Fibroblast of skin of left quadriceps (primary cell): ENCODE data around the gene TMED10.
"Not testable (repeated sequence)": the region's sequence is repeated elsewhere in the genome, so short reads cannot be mapped to it uniquely, and the experiment has no call there.

Experiments used
- DNase-seq, 2 experiments: peaks; one replicate each; pipeline ENCODE4 v3.0.0-alpha.2; 2013; ENCODE audit warnings: low read depth in 2 of 2

Gene TMED10

DNA sequence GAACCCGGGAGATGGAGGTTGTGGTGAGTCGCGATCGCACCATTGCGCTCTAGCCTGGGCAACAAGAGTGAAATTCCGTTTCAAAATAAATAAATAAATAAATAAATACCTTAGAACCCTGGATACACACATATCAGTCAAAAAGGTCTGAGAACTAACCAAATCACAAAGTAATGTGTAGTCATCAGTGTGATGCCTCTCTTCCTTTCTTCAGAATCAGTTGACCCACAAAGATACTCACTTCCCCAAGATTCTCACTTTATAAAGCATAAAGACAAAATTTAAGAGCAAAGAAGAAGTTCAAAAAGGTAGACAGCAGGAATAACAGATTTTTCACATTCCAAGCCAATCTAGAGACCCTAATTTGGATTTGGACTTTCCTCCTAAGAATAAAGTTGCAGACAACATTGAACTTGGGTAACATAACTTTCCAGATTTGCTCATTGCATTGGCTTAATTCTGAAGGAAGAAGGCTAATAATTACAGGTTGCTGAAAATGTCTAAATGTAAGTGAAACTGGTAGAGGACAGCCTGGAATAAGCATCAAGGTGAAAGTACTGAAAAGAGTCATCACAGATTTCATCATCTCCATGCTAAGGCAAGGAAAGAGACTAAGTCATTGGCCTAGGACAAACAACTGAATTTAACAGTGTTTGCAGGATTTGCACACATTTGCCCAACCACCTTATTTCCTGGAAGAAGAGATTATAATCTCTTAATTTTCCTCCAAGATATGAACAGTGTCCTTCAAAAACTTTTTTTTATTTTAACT is 17.4 kb downstream of the TMED10 start:
- no peak for DNase-seq

DNA sequence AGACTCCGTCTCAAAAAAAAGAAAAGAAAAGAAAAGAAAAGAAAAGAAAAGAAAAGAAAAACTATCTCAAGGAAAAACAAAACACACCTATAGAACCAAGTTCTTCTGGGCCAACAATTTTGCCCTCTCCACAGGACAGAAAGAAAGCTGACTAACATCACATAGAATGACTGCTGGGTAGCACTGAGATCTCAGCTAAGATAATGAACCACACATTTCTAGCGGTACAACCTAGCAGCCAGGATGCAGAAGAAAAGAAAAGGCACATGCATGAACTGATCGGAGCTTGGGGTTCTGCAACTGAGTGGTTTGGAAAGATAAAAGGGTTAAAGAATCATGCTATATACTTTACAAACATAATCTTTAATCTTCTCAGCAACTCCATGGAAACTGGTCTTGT is 19.5 kb downstream of the TMED10 start:
- no peak for DNase-seq

- no peak for DNase-seq
Observed at GRCh38 chr14:75156111-75156510, 20.3 kb downstream of the TMED10 start.

DNA sequence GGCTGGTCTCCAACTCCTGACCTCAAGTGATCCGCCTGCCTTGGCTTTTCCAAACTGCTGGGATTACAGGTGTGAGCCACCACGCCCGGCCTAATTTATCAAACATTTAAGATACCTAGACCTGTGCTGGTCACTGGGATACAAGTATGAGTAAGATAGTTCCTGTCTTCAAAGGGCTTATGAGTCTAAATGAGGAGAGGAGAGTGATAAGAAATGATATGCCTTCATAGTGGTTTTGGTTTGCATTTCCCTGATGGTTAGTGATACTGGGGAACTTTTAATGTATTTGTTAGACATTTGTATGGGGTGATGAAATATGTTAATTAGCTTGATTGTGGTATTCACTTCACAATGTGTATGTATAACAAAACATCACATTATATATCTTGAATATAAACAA is 21.2 kb downstream of the TMED10 start:
- DNase-seq = no peak

- DNase-seq = no peak
Observed at GRCh38 chr14:75153295-75153694, 23.1 kb downstream of the TMED10 start.

DNA sequence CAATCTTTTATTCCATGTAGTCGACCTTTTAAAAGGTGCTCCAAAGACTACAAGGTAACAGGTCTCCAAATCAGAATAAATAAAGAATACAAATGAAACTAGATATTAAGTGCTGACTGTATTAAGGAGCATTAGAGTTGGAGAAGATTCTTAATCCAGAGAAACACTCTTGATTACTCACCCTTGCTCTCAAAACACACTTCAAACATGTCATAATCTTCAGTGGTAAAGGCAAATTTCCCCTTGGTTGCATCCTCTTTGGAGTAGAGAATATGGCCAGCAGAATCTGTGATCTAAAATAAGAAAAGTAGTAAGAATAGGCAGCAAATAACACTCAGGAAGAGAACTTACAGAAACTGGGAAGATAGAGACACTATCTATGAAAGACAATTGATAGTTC is 24.6 kb downstream of the TMED10 start:
- DNase-seq = no peak

- not testable (repeated sequence) for DNase-seq
Observed at GRCh38 chr14:75150637-75151036, 25.8 kb downstream of the TMED10 start.

DNA sequence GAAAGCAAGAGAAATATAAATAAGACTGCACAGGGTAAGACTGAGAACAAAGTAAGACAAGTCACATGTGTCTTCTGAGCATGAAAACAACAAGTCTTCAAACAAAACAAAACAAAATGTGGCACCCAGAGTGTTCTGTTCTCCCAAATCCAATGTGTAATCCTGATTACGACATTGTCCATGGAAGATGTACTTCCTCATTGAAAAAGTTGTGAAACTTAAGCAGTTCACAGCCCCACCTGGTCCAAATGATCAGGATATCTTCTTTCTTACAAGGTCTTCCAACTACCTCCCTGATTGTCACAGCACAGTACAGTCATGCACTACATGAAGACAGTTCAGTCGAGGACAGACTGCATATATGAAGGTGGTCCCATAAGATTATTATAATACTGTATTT is 26.3 kb downstream of the TMED10 start:
- no peak for DNase-seq

- DNase-seq = peak in 1 of 2 experiments; percentile 29
Observed at GRCh38 chr14:75147423-75148071, 28.9 kb downstream of the TMED10 start.

DNA sequence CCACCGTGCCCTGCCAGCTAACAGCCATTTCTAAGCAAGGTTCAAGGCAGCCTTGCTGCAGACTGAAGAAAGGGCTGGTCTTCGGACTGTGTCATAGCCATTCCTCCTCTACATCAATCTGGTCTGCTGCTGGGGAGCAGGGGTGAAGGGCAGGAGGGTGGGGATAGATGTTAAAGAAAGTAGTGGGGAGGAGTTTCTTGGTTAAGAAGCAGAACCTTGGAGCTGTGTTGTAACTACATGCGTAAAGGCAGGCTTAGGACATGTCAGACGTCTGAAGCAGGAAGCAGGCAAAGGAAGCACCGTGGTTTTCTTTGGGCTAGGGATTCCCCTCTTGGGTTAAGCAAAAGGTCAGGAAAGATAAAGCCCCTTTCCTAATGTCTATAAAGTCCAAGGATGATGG is 31.5 kb downstream of the TMED10 start:
- no peak for DNase-seq

DNA sequence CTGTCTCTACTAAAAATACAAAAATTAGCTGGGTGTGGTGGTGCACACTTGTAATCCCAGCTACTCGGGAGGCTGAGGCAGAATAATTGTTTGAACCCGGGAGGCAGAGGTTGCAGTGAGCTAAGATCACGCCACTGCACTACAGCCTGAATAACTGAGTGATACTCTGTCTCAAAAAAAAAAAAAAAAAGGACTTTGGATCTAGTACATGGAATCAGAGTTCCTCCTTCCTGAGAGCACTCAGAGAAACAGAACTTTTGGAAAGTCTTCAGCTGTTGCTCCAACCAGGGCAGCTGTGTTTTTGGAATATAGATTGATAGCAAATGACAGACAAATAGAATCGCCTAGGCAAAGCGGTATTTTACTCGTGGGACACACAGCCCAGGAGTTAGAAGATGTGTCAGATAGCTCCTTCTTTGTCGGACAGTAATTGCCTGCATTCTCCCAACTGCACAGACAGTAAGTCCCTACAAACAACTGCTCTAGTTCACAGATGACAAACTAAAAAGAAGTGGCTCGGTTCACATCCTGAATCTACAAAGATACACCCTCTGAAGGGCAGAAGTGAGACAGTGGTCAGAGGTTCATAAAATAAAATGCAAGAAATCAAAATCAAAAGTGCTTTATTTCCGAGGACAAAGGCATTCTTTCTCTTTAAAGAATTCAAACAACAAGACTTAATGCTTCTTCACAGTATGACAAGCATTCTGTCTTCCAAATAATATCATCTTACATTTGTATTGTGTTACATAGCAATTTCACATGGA is 32.5 kb downstream of the TMED10 start:
- no peak for DNase-seq

DNA sequence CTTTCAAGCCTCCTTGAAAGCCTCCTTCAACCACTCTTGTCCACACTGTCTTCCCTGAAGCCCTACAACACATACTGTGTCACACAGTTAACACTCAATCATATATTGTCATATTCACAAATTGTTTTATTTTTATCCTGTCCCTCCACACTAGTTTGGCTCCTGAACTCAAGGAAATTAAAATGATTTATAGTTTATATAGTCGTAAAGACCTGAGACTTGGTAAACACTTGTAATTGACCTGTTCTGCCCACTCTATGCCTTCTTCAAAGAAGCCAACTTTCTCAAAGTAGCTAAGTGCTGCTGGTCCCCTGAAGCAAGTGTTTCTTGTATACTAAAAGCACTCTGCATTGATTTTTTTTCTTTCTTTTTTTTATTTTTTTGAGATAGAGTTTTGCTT is 33.9 kb downstream of the TMED10 start:
- no peak for DNase-seq

GRCh38 chr14:75141967-75142366 is 34.4 kb downstream of the TMED10 start:
- peak; percentile 17 to 20 for DNase-seq

- DNase-seq = no peak
Observed at GRCh38 chr14:75141062-75141461, 35.4 kb downstream of the TMED10 start.

DNA sequence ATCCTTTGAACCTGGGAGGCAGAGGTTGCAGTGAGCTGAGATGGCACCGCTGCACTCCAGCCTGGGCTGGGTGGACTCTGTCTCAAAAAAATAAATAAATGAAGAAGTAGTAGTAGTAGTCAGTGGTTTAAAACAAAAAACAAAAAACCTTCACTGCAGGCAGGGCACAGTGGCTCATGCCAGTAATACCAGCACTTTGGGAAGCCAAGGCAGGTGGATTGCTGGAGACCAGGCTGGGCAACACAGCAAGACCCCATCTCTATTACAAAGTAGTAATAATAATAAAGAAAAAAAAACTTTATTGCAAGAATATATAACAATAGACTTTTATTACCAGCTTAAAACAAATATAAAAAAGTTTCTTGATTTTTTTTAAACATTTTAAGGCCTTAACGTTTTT is 35.8 kb downstream of the TMED10 start:
- no peak for DNase-seq

DNA sequence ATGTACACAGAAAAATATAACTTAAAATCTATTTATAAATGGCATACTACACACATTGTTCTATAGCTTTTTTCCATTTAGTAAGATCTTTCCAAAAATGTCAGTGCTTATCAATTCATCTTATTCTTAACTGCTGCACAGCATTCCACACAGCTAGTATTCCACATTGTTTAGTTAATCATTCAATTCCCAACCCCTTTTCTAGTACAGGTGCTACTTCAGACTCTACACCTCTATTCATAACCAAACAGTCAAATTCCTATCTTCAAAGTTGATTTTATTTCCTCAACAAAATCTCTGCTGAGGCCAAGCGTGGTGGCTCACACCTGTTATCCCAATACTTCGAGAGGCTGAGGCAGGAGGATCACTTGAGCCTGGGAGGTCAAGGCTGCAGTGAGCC is 37.2 kb downstream of the TMED10 start:
- no peak for DNase-seq

DNA sequence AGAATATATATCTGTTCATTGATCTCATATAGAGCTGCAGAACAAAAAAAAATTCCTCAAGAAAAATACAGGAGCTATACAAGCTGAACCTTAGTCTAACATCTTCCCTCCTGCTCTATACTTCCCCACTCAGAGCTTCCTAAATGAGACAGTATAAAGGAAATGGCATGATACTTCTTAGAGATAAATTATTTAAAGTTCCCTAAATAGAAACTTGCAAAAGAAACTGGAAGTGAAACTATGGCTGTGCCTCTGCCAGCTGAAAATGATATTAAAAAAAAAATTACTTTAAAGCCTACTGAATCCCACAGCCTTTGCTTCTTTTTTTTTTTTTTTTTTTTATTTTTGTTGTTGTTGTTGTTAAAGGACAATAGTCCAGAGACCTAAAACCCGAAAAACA is 37.9 kb downstream of the TMED10 start:
- DNase-seq = no peak

- no peak for DNase-seq
Observed at GRCh38 chr14:75134644-75135043, 41.8 kb downstream of the TMED10 start.

GRCh38 chr14:75133597-75133996 is 42.8 kb downstream of the TMED10 start:
- DNase-seq = no peak

GRCh38 chr14:75132382-75133086 is 43.9 kb downstream of the TMED10 start:
- peak; percentile 49 to 51 for DNase-seq

- DNase-seq = no peak
Observed at GRCh38 chr14:75128596-75128990, 47.8 kb downstream of the TMED10 start.
